Peyer's patch (tissue), 4 donors: ENCODE data around the gene COPZ2. TPM values are rescaled to one million over a fixed set of nuclear protein-coding genes. Genes with fewer than 3 reads are reported as not detected.
A peak's percentile ranks its signal among the peaks of the same experiment; 100 is the strongest.

Experiments
- DNase-seq, 3 donors: peaks; one replicate each; pipeline ENCODE4 v3.0.0-alpha.2; 2017 to 2019
- H3K27ac ChIP-seq, 4 donors: fragments of 200-600 bp; sonication (generic); one replicate each; pipeline ENCODE4 v1.5.1; 2016 to 2019
- H3K27me3 ChIP-seq, 2 donors: fragments of 200-600 bp; sonication (generic); one replicate each; pipeline ENCODE4 v1.5.1; 2019
- H3K36me3 ChIP-seq, 3 donors: fragments of 200-600 bp; sonication (generic); one replicate each; pipeline ENCODE4 v1.5.1; 2016 to 2019
- H3K4me1 ChIP-seq, 4 donors: fragments of 200-600 bp; sonication (generic); one replicate each; pipeline ENCODE4 v1.5.1; 2016 to 2019
- H3K4me3 ChIP-seq, 4 donors: fragments of 200-600 bp; sonication (generic); 1 replicate in 3 of 4; 2 replicates in 1 of 4; pipeline ENCODE4 v1.5.1; 2016 to 2019; ENCODE audit warnings: mild to moderate bottlenecking in 1 of 4
- H3K9me3 ChIP-seq, 4 donors: fragments of 200-600 bp; sonication (generic); one replicate each; pipeline ENCODE4 v1.5.1; 2016 to 2019; ENCODE audit warnings: mild to moderate bottlenecking in 1 of 4
- CTCF ChIP-seq, 6 experiments: fragments of 450-650 bp in 4 of 6; fragments of 200-600 bp in 2 of 6; sonication (generic) in 1 of 6; IDR thresholded peaks; one replicate each; pipeline ENCODE4 v1.5.1; 2017 to 2019; ENCODE audit warnings: antibody characterized with exemption in 6 of 6, mild to moderate bottlenecking in 3 of 6, moderate library complexity in 1 of 6
- POLR2A ChIP-seq, 2 donors: fragments of 450-650 bp; IDR thresholded peaks; one replicate each; pipeline ENCODE4 v1.5.1; 2017; ENCODE audit warnings: antibody characterized with exemption in 2 of 2, mild to moderate bottlenecking in 2 of 2, moderate library complexity in 2 of 2
- total RNA-seq, 4 donors: library from RNA; depleted of rRNA; stranded (reverse); fragments of >200 nt; gene quantifications; one replicate each; pipeline ENCODE4 v1.1.0, GENCODE V29; 2016

COPZ2 gene
- total RNA-seq, 4 donors from 2014 or later, result 2.2 to 27.2 (median 7.0) TPM

GRCh38 chr17:48001197-48001596, 36.4 kb downstream of the COPZ2 start:
- Histone ChIP-seq H3K27ac (no peak overlapping the region), H3K4me3 (no peak overlapping the region), H3K4me1 (peaks cover 0 to 5% (median 0%) of the 10 kb centered on the region in 4 donors), H3K9me3 (no peaks in the 10 kb centered on the region), H3K27me3 (no peaks in the 10 kb centered on the region), H3K36me3 (no peaks in the 10 kb centered on the region)
- no peak for DNase-seq
- no peak for TF ChIP-seq CTCF (IDR thresholded peaks at IDR 0.05)
- no peak for TF ChIP-seq POLR2A (IDR thresholded peaks at IDR 0.05)

- no peaks in the 10 kb centered on the region for H3K27me3 ChIP-seq
- no peak for TF ChIP-seq POLR2A (IDR thresholded peaks at IDR 0.05)
- peak in 2 of 6 experiments; percentile 8 to 19 for TF ChIP-seq CTCF (IDR thresholded peaks at IDR 0.05)
- H3K36me3 ChIP-seq, result no peaks in the 10 kb centered on the region
- no peaks in the 10 kb centered on the region for H3K9me3 ChIP-seq
- peaks cover 0 to 5% (median 0%) of the 10 kb centered on the region in 4 donors for H3K4me1 ChIP-seq
- no peak for DNase-seq
- H3K4me3 ChIP-seq, result no peak overlapping the region
- H3K27ac ChIP-seq, result no peak overlapping the region
These were observed 38.0 kb downstream of the COPZ2 start for GRCh38 chr17:47999582-47999981.

GRCh38 chr17:47998044-47998443, 39.6 kb downstream of the COPZ2 start:
- Histone ChIP-seq H3K27ac (no peak overlapping the region), H3K9me3 (no peaks in the 10 kb centered on the region), H3K36me3 (no peaks in the 10 kb centered on the region), H3K27me3 (no peaks in the 10 kb centered on the region), H3K4me3 (no peak overlapping the region), H3K4me1 (peaks cover 0 to 5% (median 0%) of the 10 kb centered on the region in 4 donors)
- DNase-seq, result no peak
- TF ChIP-seq CTCF (IDR thresholded peaks at IDR 0.05), result no peak
- TF ChIP-seq POLR2A (IDR thresholded peaks at IDR 0.05), result no peak

GRCh38 chr17:47997586-47997985, 40.0 kb downstream of the COPZ2 start:
- Histone ChIP-seq H3K36me3 (no peaks in the 10 kb centered on the region), H3K27ac (no peak overlapping the region), H3K27me3 (no peaks in the 10 kb centered on the region), H3K9me3 (no peaks in the 10 kb centered on the region), H3K4me3 (no peak overlapping the region), H3K4me1 (peaks cover 0 to 5% (median 0%) of the 10 kb centered on the region in 4 donors)
- no peak for TF ChIP-seq POLR2A (IDR thresholded peaks at IDR 0.05)
- no peak for TF ChIP-seq CTCF (IDR thresholded peaks at IDR 0.05)
- no peak for DNase-seq

GRCh38 chr17:47996201-47996600, 41.4 kb downstream of the COPZ2 start:
- Histone ChIP-seq H3K4me3 (no peak overlapping the region), H3K9me3 (no peaks in the 10 kb centered on the region)
- TF ChIP-seq POLR2A (IDR thresholded peaks at IDR 0.05), result no peak
- TF ChIP-seq CTCF (IDR thresholded peaks at IDR 0.05), result no peak

More at GRCh38 chr17:47996201-47996600, 41.4 kb downstream of the COPZ2 start:
- no peak for DNase-seq
- no peaks in the 10 kb centered on the region for H3K4me1 ChIP-seq
- H3K27me3 ChIP-seq, result no peaks in the 10 kb centered on the region
- no peaks in the 10 kb centered on the region for H3K36me3 ChIP-seq
- H3K27ac ChIP-seq, result no peak overlapping the region
